Measurements from ENCODE around the gene CEACAM6.

Gene CEACAM6

GRCh38 chr19:41821003-41821735 is 65.8 kb downstream of the CEACAM6 start:
- Histone ChIP-seq H3K9ac (ENCODE audit: low read depth, low read length) (no peak overlapping the region), H3K36me3 (ENCODE audit: insufficient read depth, low read length) (no peaks in the 10 kb centered on the region), H3K9me3 (ENCODE audit: control insufficient read depth, insufficient read depth, low read length) (no peaks in the 10 kb centered on the region), H3K4me1 (ENCODE audit: insufficient read depth, low read length) (no peaks in the 10 kb centered on the region)
